ENCODE results near the gene GPHN. TPM values are rescaled to one million over a fixed set of nuclear protein-coding genes. Genes with fewer than 3 reads are reported as not detected.

Gene GPHN
- total and polyA plus RNA-seq, 10 of the 15 experiments (the other 5 are each of a cell fraction or from before 2014, with no cell fraction given) = 22.3 to 48.8 (median 33.1) TPM

DNA sequence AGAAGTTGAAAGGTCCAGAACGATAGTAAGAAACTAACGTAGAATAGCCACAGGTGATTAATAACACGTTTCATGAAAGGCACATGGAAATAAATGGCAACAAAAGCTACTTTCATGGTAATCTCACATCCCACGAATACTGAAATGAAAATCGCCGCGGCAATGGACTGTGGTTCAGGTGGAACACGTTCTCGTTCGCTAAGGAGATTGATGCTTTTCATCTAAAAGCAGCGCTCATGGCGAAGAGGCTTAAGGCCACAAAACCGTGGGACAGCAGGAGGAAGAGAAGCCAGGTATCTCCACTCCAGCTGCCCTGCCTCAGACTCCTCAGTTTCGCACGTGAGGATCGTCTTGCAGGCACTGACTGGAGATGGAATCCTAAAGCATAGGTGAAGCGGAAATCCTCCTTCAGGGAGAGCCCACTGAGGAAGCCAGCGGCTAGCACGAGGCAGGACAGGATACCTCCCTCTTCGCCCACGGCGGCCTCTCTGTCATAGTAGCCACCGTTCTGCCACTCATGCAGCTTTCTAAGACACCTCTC is 696 bp upstream of the GPHN start (continued):
- no peak for TF ChIP-seq BCL3 (IDR thresholded peaks at IDR 0.05; ENCODE audit: borderline replicate concordance, insufficient read depth, low read depth, low read length, poor library complexity, severe bottlenecking)
- peak; percentile 24; the same call in 1 of the 2 replicates for TF ChIP-seq EED (IDR thresholded peaks at IDR 0.05; ENCODE audit: low read depth)
- TF ChIP-seq WRNIP1 (IDR thresholded peaks at IDR 0.05; ENCODE audit: borderline replicate concordance, low read depth, low read length) = no peak
- TF ChIP-seq ZZZ3 (IDR thresholded peaks at IDR 0.05; ENCODE audit: control insufficient read depth, insufficient read length, low read depth) = no peak
- TF ChIP-seq, protein P1, sequence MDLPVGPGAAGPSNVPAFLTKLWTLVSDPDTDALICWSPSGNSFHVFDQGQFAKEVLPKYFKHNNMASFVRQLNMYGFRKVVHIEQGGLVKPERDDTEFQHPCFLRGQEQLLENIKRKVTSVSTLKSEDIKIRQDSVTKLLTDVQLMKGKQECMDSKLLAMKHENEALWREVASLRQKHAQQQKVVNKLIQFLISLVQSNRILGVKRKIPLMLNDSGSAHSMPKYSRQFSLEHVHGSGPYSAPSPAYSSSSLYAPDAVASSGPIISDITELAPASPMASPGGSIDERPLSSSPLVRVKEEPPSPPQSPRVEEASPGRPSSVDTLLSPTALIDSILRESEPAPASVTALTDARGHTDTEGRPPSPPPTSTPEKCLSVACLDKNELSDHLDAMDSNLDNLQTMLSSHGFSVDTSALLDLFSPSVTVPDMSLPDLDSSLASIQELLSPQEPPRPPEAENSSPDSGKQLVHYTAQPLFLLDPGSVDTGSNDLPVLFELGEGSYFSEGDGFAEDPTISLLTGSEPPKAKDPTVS (IDR thresholded peaks at IDR 0.05; ENCODE audit: low read depth, low read length) = no peak
- TF ChIP-seq FOXK2 (IDR thresholded peaks at IDR 0.05) = no peak

DNA sequence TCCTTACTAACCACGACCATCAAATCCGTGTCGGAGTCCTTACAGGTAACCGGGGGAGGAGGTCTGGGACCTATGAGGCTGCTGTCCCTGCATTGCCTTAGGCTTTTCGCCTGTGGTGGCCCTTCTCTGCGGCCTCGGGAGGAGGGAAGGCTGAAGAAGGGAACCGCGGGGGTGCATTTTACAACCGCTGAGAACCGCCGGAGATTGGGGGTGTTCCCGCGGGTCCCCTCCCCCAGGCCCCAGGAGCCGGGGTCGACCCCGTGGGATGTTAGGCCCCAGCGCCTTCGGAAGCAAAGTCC is 549 bp downstream of the GPHN start:
- H3K27ac ChIP-seq (ENCODE audit: control insufficient read depth, insufficient read depth) = peak overlapping the region; percentile 87
- ChIA-PET SMC1A (ENCODE audit: uncharacterized antibody, unreplicated experiment) (interaction anchor here (0.7 to 2.3 kb wide), 5 partner anchors 11 to 141 kb away, joined by 3 to 33 read pairs (median 3); no protein-coding TSS in a partner anchor), RAD21 (ENCODE audit: unreplicated experiment) (interaction anchor here (0.9 to 2.5 kb wide), 6 partner anchors 11 to 851 kb away, joined by 3 to 17 read pairs (median 4); partner anchors contain the start of genes ATP6V1D and EIF2S1), CTCF (interaction anchor here (0.9 to 2.8 kb wide), 4 partner anchors 11 to 141 kb away, joined by 3 to 25 read pairs (median 5); no protein-coding TSS in a partner anchor), POLR2A (interaction anchor here (0.6 to 1.1 kb wide), 3 partner anchors 10 to 149 kb away, joined by 3 read pairs; no protein-coding TSS in a partner anchor)
- ATAC-seq (peak; percentile 3; the same call in 2 of the 3 replicates), FAIRE-seq (no peak), DNase-seq (ENCODE audit: low read depth, low spot score) (no peak)
- H2AFZ ChIP-seq (ENCODE audit: control insufficient read depth, low read depth, low read length) = peak overlapping the region; percentile 93
- WGBS (ENCODE audit: insufficient coverage, insufficient replicate concordance, low lambda C conversion rate, missing lambda C conversion rate) = 0% methylated on average over 19 of the region's 19 CpGs
- H4K20me1 ChIP-seq (ENCODE audit: control insufficient read depth, insufficient read depth) = no peaks in the 10 kb centered on the region; the same call in 1 of the 2 replicates
- H3K4me1 ChIP-seq (ENCODE audit: control insufficient read depth, insufficient read depth, low read length) = peaks cover 7% of the 10 kb centered on the region
- in situ Hi-C loops (cut with MboI) = loop anchor here (10.0 kb wide), 1 partner anchor 846 kb away; the partner anchor contains the start of gene ATP6V1D
- H3K36me3 ChIP-seq (ENCODE audit: control insufficient read depth in 2 of 2, insufficient read depth in 2 of 2, low read length in 1 of 2) = no peaks in the 10 kb centered on the region
- intact Hi-C loops (cut with micrococcal nuclease; ENCODE audit: unreplicated experiment) = loop anchor here (5.0 kb wide), 2 partner anchors 94 to 144 kb away; no protein-coding TSS in a partner anchor
- peak overlapping the region; percentile 86 for H3K4me2 ChIP-seq (ENCODE audit: control insufficient read depth, insufficient read depth)
- H3K9ac ChIP-seq (ENCODE audit: control insufficient read depth, insufficient read depth, low read length) = peak overlapping the region; percentile 94
- H3K79me2 ChIP-seq (ENCODE audit: control insufficient read depth, insufficient read depth, low read length) = peaks cover 57% of the 10 kb centered on the region
- H3K4me3 ChIP-seq = peak overlapping the region; percentile 95
- H3K9me3 ChIP-seq (replicated peaks; ENCODE audit: control insufficient read depth, insufficient read depth, low read length) = no peaks in the 10 kb centered on the region; the same call in 2 of the 3 replicates
- BruUV-seq (replicated peaks) = no TSS peak
- H3K27me3 ChIP-seq (replicated peaks in 1 of 2; ENCODE audit: control insufficient read depth in 2 of 2, insufficient read depth in 2 of 2, low read length in 1 of 2) = no peaks in the 10 kb centered on the region
- TF ChIP-seq ZBTB11 (CRISPR knock-in tag; IDR thresholded peaks at IDR 0.05) = no peak
- TF ChIP-seq NFIC (IDR thresholded peaks at IDR 0.05; ENCODE audit: low read depth, low read length) = no peak
- TF ChIP-seq DPF2 (IDR thresholded peaks at IDR 0.05) = no peak
- 0 out of 2 replicates have a peak, but pooled peaks have one; percentile 10 for TF ChIP-seq ASH2L (IDR thresholded peaks at IDR 0.05; ENCODE audit: borderline replicate concordance, low read depth)
- peak; percentile 50; the same call in 1 of the 2 replicates for TF ChIP-seq YY1 (IDR thresholded peaks at IDR 0.05; ENCODE audit: low read depth, low read length)
- no peak for TF ChIP-seq ATF3 (IDR thresholded peaks at IDR 0.05; ENCODE audit: borderline replicate concordance, extremely low read depth, low read depth, low read length)
